ENCODE results near the gene CLN3. TPM values are rescaled to one million over a fixed set of nuclear protein-coding genes. Genes with fewer than 3 reads are reported as not detected.
A peak's percentile ranks its signal among the peaks of the same experiment; 100 is the strongest.

CLN3 gene
- total and polyA plus RNA-seq, 2 of the 13 experiments (the other 11 are each of a cell fraction or from before 2014, with no cell fraction given): 23.4 to 46.8 TPM

GRCh38 chr16:28491970-28492474 is at the start of gene CLN3 (continued):
- TF ChIP-seq ZNF784 (CRISPR knock-in tag; IDR thresholded peaks at IDR 0.05; ENCODE audit: borderline replicate concordance): no peak
- no peak for TF ChIP-seq FOXA1 (IDR thresholded peaks at IDR 0.05)
- peak; percentile 33; the same call in 1 of the 2 replicates for TF ChIP-seq FOXA1 (CRISPR knock-in tag; IDR thresholded peaks at IDR 0.05)
- TF ChIP-seq SMAD1 (CRISPR knock-in tag; IDR thresholded peaks at IDR 0.05; ENCODE audit: borderline replicate concordance, low read depth): no peak
- TF ChIP-seq GFI1 (CRISPR knock-in tag; IDR thresholded peaks at IDR 0.05; ENCODE audit: borderline replicate concordance): no peak
- peak; percentile 71; the same call in 1 of the 2 replicates for TF ChIP-seq IRF9 (CRISPR knock-in tag; IDR thresholded peaks at IDR 0.05; ENCODE audit: borderline replicate concordance)
- TF ChIP-seq ZNF576 (CRISPR knock-in tag; IDR thresholded peaks at IDR 0.05): no peak
- no peak for TF ChIP-seq ZHX1 (CRISPR knock-in tag; IDR thresholded peaks at IDR 0.05; ENCODE audit: low read depth)
- peak; percentile 92 for TF ChIP-seq SIN3A (IDR thresholded peaks at IDR 0.05; ENCODE audit: borderline replicate concordance, low read depth, low read length)
- no peak for TF ChIP-seq MAFG (CRISPR knock-in tag; IDR thresholded peaks at IDR 0.05)
- peak; percentile 78; the same call in 1 of the 2 replicates for TF ChIP-seq ATF7-NPFF (CRISPR knock-in tag; IDR thresholded peaks at IDR 0.05; ENCODE audit: low read depth)
- no peak for TF ChIP-seq PHB2 (IDR thresholded peaks at IDR 0.05; ENCODE audit: partially characterized antibody)
- no peak for TF ChIP-seq STAT6 (CRISPR knock-in tag; IDR thresholded peaks at IDR 0.05; ENCODE audit: borderline replicate concordance)
- peak; percentile 98 for TF ChIP-seq TFE3 (CRISPR knock-in tag; IDR thresholded peaks at IDR 0.05)
- TF ChIP-seq ZNF7 (CRISPR knock-in tag; IDR thresholded peaks at IDR 0.05): no peak
- no peak for TF ChIP-seq ELK4 (CRISPR knock-in tag; IDR thresholded peaks at IDR 0.05; ENCODE audit: borderline replicate concordance)

Measured in HepG2 (cell line).